Right renal cortex interstitium (tissue), 3 donors: ENCODE results near the gene B4GALT3. TPM values are rescaled to one million over a fixed set of nuclear protein-coding genes. Genes with fewer than 3 reads are reported as not detected.

ENCODE experiments used
- DNase-seq, 3 donors: peaks; one replicate each; pipeline ENCODE4 v3.0.0-alpha.2; 2013; ENCODE audit warnings: low read depth in 3 of 3, low spot score in 2 of 3
- polyA plus RNA-seq, 3 donors: library from polyadenylated mRNA; unstranded; fragments of 120-200 nt; gene quantifications; one replicate each; pipeline ENCODE4 v1.2.1, GENCODE V29; 2013; ENCODE audit not compliant: insufficient read length in 3 of 3

The B4GALT3 gene
- polyA plus RNA-seq, 3 donors, result 31.5 to 37.3 (median 34.1) TPM

GRCh38 chr1:161131523-161132409 is 45.5 kb downstream of the B4GALT3 start:
- DNase-seq, result no peak

- no peak for DNase-seq
These were observed 47.0 kb downstream of the B4GALT3 start for GRCh38 chr1:161130266-161130665.

GRCh38 chr1:161128591-161129420 is 48.5 kb downstream of the B4GALT3 start:
- DNase-seq, result no peak

- DNase-seq, result no peak
These were observed 49.7 kb downstream of the B4GALT3 start for GRCh38 chr1:161127649-161128048.

GRCh38 chr1:161122967-161123366 is 54.3 kb downstream of the B4GALT3 start:
- no peak for DNase-seq

GRCh38 chr1:161121834-161122233 is 55.5 kb downstream of the B4GALT3 start:
- DNase-seq, result no peak

Other genes with a start within 250 kb of the B4GALT3 start
- gene ITLN2, start 222.7 kb downstream of the B4GALT3 start, polyA plus RNA-seq, result under 1 TPM in 1 of 3 donors, not detected in 2; 0.47 TPM
- 100 to 1,000 TPM in 1 of 3 donors, 10 to 100 TPM in 2; 93.8 to 100 (median 93.9) TPM for gene F11R, start 156.4 kb downstream of the B4GALT3 start, polyA plus RNA-seq
- gene TSTD1, start 138.5 kb downstream of the B4GALT3 start, polyA plus RNA-seq, result 10 to 100 TPM; 43.0 to 52.1 (median 49.5) TPM
- 10 to 100 TPM; 55.5 to 60.9 (median 60.2) TPM for gene USF1, start 131.5 kb downstream of the B4GALT3 start, polyA plus RNA-seq
- 1 to 10 TPM; 1.9 to 2.2 (median 2.0) TPM for gene ARHGAP30, start 107.6 kb downstream of the B4GALT3 start, polyA plus RNA-seq
- gene NECTIN4, start 87.9 kb downstream of the B4GALT3 start, polyA plus RNA-seq, result 1 to 10 TPM; 1.4 to 3.9 (median 3.5) TPM
- gene KLHDC9, start 79.1 kb downstream of the B4GALT3 start, polyA plus RNA-seq, result 10 to 100 TPM; 16.4 to 18.7 (median 17.6) TPM
- gene PFDN2, start 59.5 kb downstream of the B4GALT3 start, polyA plus RNA-seq, result 10 to 100 TPM; 79.7 to 87.7 (median 84.3) TPM
- gene NIT1, start 59.4 kb downstream of the B4GALT3 start, polyA plus RNA-seq, result 10 to 100 TPM; 49.0 to 52.7 (median 51.3) TPM
- gene DEDD, start 44.8 kb downstream of the B4GALT3 start, polyA plus RNA-seq, result 10 to 100 TPM; 41.5 to 46.0 (median 43.2) TPM
- 100 to 1,000 TPM; 173 to 177 (median 174) TPM for gene UFC1, start 23.5 kb downstream of the B4GALT3 start, polyA plus RNA-seq
- gene USP21, start 18.0 kb downstream of the B4GALT3 start, polyA plus RNA-seq, result 10 to 100 TPM; 43.4 to 48.1 (median 47.9) TPM
- 10 to 100 TPM; 31.9 to 38.8 (median 35.0) TPM for gene PPOX, start 11.1 kb downstream of the B4GALT3 start, polyA plus RNA-seq
- 1 to 10 TPM in 2 of 3 donors, under 1 TPM in 1; 0.83 to 1.1 (median 1.1) TPM for gene ADAMTS4, start 21.5 kb upstream of the B4GALT3 start, polyA plus RNA-seq
- 100 to 1,000 TPM; 206 to 223 (median 214) TPM for gene NDUFS2, start 24.9 kb upstream of the B4GALT3 start, polyA plus RNA-seq
- gene FCER1G, start 37.8 kb upstream of the B4GALT3 start, polyA plus RNA-seq, result 10 to 100 TPM; 13.8 to 15.6 (median 14.4) TPM
- gene APOA2, start 46.1 kb upstream of the B4GALT3 start, polyA plus RNA-seq, result 1 to 10 TPM in 2 of 3 donors, not detected in 1; 2.0 to 4.4 TPM
- 10 to 100 TPM; 15.9 to 16.7 (median 16.4) TPM for gene TOMM40L, start 48.6 kb upstream of the B4GALT3 start, polyA plus RNA-seq
- 1 to 10 TPM; 1.5 to 4.7 (median 4.1) TPM for gene NR1I3, start 60.7 kb upstream of the B4GALT3 start, polyA plus RNA-seq
- gene PCP4L1, start 81.2 kb upstream of the B4GALT3 start, polyA plus RNA-seq, result 1 to 10 TPM in 1 of 3 donors, under 1 TPM in 2; 0.86 to 1.4 (median 0.96) TPM
- 1 to 10 TPM; 3.0 to 3.6 (median 3.1) TPM for gene MPZ, start 132.5 kb upstream of the B4GALT3 start, polyA plus RNA-seq
- gene SDHC, start 136.9 kb upstream of the B4GALT3 start, polyA plus RNA-seq, result 100 to 1,000 TPM; 283 to 300 (median 290) TPM
- gene CFAP126, start 190.4 kb upstream of the B4GALT3 start, polyA plus RNA-seq, result 10 to 100 TPM; 13.6 to 17.6 (median 15.8) TPM